Measurements from ENCODE around the gene GLT6D1. TPM values are rescaled to one million over a fixed set of nuclear protein-coding genes. Genes with fewer than 3 reads are reported as not detected.

Gene GLT6D1
- total and polyA plus RNA-seq, 5 donors from 2014 or later = not detected

GRCh38 chr9:135613946-135614805 is 25.2 kb downstream of the GLT6D1 start:
- Mint-ChIP-seq H3K4me1 (no peaks in the 10 kb centered on the region), H3K9me3 (peaks cover 0 to 3% (median 0%) of the 10 kb centered on the region in 7 donors), H3K36me3 (no peaks in the 10 kb centered on the region), H3K27ac (no peak overlapping the region), H3K4me3 (no peak overlapping the region), H3K27me3 (no peaks in the 10 kb centered on the region)
- no peaks in the 10 kb centered on the region for H3K27me3 ChIP-seq (ENCODE audit: control insufficient read depth, insufficient read depth, low read length)
- DNase-seq (no peak), ATAC-seq (ENCODE audit: low read depth in 2 of 2) (no peak)
- no peak overlapping the region for H3K4me3 ChIP-seq (ENCODE audit: low read depth, low read length)
- H3K9me3 ChIP-seq (ENCODE audit: control insufficient read depth in 2 of 2, low read length in 2 of 2) = no peaks in the 10 kb centered on the region
- H3K27ac ChIP-seq (ENCODE audit: insufficient read depth, low read length, poor library complexity, severe bottlenecking) = no peak overlapping the region
- no peaks in the 10 kb centered on the region for H3K36me3 ChIP-seq (ENCODE audit: control insufficient read depth, insufficient read depth, low read length)
- no peaks in the 10 kb centered on the region for H3K4me1 ChIP-seq (ENCODE audit: control insufficient read depth, insufficient read depth, low read length, poor library complexity, severe bottlenecking)

- Histone ChIP-seq H3K9me3 (ENCODE audit: control insufficient read depth in 2 of 2, low read length in 2 of 2) (no peaks in the 10 kb centered on the region), H3K36me3 (ENCODE audit: control insufficient read depth, insufficient read depth, low read length) (no peaks in the 10 kb centered on the region), H3K27ac (ENCODE audit: insufficient read depth, low read length, poor library complexity, severe bottlenecking) (no peak overlapping the region), H3K4me3 (ENCODE audit: low read depth, low read length) (no peak overlapping the region), H3K27me3 (ENCODE audit: control insufficient read depth, insufficient read depth, low read length) (no peaks in the 10 kb centered on the region), H3K4me1 (ENCODE audit: control insufficient read depth, insufficient read depth, low read length, poor library complexity, severe bottlenecking) (no peaks in the 10 kb centered on the region)
- H3K4me1 Mint-ChIP-seq = no peaks in the 10 kb centered on the region
- no peaks in the 10 kb centered on the region for H3K27me3 Mint-ChIP-seq
- no peaks in the 10 kb centered on the region for H3K36me3 Mint-ChIP-seq
- no peak overlapping the region for H3K27ac Mint-ChIP-seq
- ATAC-seq (ENCODE audit: low read depth in 2 of 2) (no peak), DNase-seq (no peak)
- peaks cover 0 to 3% (median 0%) of the 10 kb centered on the region in 7 donors for H3K9me3 Mint-ChIP-seq
- no peak overlapping the region for H3K4me3 Mint-ChIP-seq
Measured at GRCh38 chr9:135612981-135613910, 26.1 kb downstream of the GLT6D1 start.

DNA sequence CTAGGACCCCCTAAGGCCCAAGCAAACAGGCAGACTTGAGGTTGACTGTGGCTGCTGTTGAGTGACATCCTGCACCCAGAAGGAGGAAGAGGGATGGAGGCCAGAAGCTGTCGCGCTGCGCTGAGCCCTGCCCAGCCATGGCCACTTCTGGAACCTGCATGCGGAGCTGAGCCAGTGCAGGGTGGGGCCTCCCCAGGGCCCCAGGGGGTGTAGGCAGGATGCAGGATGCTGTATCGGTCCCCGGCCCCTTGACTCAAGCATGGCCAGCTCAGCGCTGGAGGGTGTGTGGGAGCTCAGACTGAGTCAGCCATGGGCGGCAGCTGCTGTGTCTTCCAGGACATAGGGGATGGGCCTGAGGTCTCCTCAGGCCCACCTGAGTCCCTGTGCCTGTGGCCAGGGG is 26.9 kb downstream of the GLT6D1 start:
- no peak for DNase-seq
- no peaks in the 10 kb centered on the region for H3K27me3 Mint-ChIP-seq
- H3K27ac ChIP-seq (ENCODE audit: insufficient read depth, low read length, poor library complexity, severe bottlenecking) = no peak overlapping the region
- H3K9me3 ChIP-seq (ENCODE audit: control insufficient read depth in 2 of 2, low read length in 2 of 2) = no peaks in the 10 kb centered on the region
- peaks cover 0 to 3% (median 0%) of the 10 kb centered on the region in 7 donors for H3K9me3 Mint-ChIP-seq
- H3K27me3 ChIP-seq (ENCODE audit: control insufficient read depth, insufficient read depth, low read length) = no peaks in the 10 kb centered on the region
- H3K4me3 ChIP-seq (ENCODE audit: low read depth, low read length) = no peak overlapping the region
- no peaks in the 10 kb centered on the region for H3K4me1 Mint-ChIP-seq
- H3K27ac Mint-ChIP-seq = no peak overlapping the region
- ATAC-seq (ENCODE audit: low read depth in 2 of 2) = no peak
- no peaks in the 10 kb centered on the region for H3K36me3 ChIP-seq (ENCODE audit: control insufficient read depth, insufficient read depth, low read length)
- H3K4me3 Mint-ChIP-seq = no peak overlapping the region
- no peaks in the 10 kb centered on the region for H3K36me3 Mint-ChIP-seq
- H3K4me1 ChIP-seq (ENCODE audit: control insufficient read depth, insufficient read depth, low read length, poor library complexity, severe bottlenecking) = no peaks in the 10 kb centered on the region

GRCh38 chr9:135611875-135612209 is 27.5 kb downstream of the GLT6D1 start:
- H3K27me3 Mint-ChIP-seq = no peaks in the 10 kb centered on the region
- H3K27ac ChIP-seq (ENCODE audit: insufficient read depth, low read length, poor library complexity, severe bottlenecking) = no peak overlapping the region
- DNase-seq (no peak), ATAC-seq (ENCODE audit: low read depth in 2 of 2) (no peak)
- H3K36me3 Mint-ChIP-seq = no peaks in the 10 kb centered on the region
- no peaks in the 10 kb centered on the region for H3K4me1 ChIP-seq (ENCODE audit: control insufficient read depth, insufficient read depth, low read length, poor library complexity, severe bottlenecking)
- H3K9me3 ChIP-seq (ENCODE audit: control insufficient read depth in 2 of 2, low read length in 2 of 2) = no peaks in the 10 kb centered on the region
- H3K9me3 Mint-ChIP-seq = peaks cover 0 to 3% (median 0%) of the 10 kb centered on the region in 7 donors
- H3K4me3 Mint-ChIP-seq = no peak overlapping the region
- H3K4me1 Mint-ChIP-seq = no peaks in the 10 kb centered on the region
- H3K27ac Mint-ChIP-seq = no peak overlapping the region
- H3K27me3 ChIP-seq (ENCODE audit: control insufficient read depth, insufficient read depth, low read length) = no peaks in the 10 kb centered on the region
- no peak overlapping the region for H3K4me3 ChIP-seq (ENCODE audit: low read depth, low read length)
- no peaks in the 10 kb centered on the region for H3K36me3 ChIP-seq (ENCODE audit: control insufficient read depth, insufficient read depth, low read length)

- no peaks in the 10 kb centered on the region for H3K27me3 ChIP-seq (ENCODE audit: control insufficient read depth, insufficient read depth, low read length)
- peaks cover 0 to 3% (median 0%) of the 10 kb centered on the region in 7 donors for H3K9me3 Mint-ChIP-seq
- H3K9me3 ChIP-seq (ENCODE audit: control insufficient read depth in 2 of 2, low read length in 2 of 2) = no peaks in the 10 kb centered on the region
- DNase-seq (no peak), ATAC-seq (ENCODE audit: low read depth in 2 of 2) (no peak)
- no peaks in the 10 kb centered on the region for H3K36me3 ChIP-seq (ENCODE audit: control insufficient read depth, insufficient read depth, low read length)
- H3K4me3 Mint-ChIP-seq = no peak overlapping the region
- H3K27me3 Mint-ChIP-seq = no peaks in the 10 kb centered on the region
- H3K4me3 ChIP-seq (ENCODE audit: low read depth, low read length) = no peak overlapping the region
- H3K27ac Mint-ChIP-seq = no peak overlapping the region
- H3K27ac ChIP-seq (ENCODE audit: insufficient read depth, low read length, poor library complexity, severe bottlenecking) = no peak overlapping the region
- H3K4me1 ChIP-seq (ENCODE audit: control insufficient read depth, insufficient read depth, low read length, poor library complexity, severe bottlenecking) = no peaks in the 10 kb centered on the region
- no peaks in the 10 kb centered on the region for H3K36me3 Mint-ChIP-seq
- no peaks in the 10 kb centered on the region for H3K4me1 Mint-ChIP-seq
Measured at GRCh38 chr9:135611142-135611874, 28.0 kb downstream of the GLT6D1 start.

DNA sequence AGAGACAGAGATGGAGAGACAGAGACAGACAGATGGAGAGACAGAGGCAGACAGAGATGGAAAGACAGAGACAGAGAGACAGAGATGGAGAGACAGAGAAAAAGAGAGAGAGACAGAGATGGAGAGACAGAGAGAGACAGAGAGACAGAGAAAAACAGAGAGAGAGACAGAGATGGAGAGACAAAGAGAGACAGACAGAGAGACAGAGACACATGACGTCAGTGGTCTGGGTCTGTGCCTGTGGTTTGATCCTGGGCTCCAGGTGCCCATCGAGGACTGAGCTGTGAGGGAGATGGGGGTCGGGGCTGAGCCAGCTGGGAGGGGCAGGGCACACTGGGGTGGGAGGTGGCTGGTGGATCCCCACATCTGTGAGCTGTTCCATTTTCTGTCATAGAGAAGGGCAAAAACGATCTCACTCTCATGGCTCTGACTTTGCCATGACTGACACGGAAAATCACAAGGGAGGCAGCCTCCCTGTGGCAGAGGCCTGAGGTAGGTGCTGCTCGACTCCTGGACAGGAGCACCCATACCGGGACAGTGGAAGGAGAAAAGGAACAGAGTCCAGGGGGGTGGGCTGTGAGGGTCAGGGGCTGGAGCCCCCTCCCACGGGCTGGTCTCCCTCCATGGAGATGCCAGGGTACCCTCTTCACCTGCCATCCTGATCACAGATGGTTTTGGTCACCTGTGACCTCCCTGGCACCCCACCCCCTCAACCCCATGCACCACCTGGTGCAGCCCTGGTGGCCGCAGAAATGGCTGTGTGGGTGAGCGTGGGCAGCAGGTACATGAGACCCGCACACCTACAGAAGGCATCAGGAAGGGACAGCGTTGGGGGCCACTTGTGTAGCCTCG is 28.8 kb downstream of the GLT6D1 start:
- DNase-seq = no peak
- Mint-ChIP-seq H3K9me3 (peaks cover 0 to 3% (median 0%) of the 10 kb centered on the region in 7 donors), H3K4me1 (no peaks in the 10 kb centered on the region), H3K27ac (peak overlapping the region in 1 of 3 donors; percentile 31), H3K4me3 (no peak overlapping the region), H3K27me3 (no peaks in the 10 kb centered on the region), H3K36me3 (no peaks in the 10 kb centered on the region)
- ATAC-seq (ENCODE audit: low read depth in 2 of 2) = no peak
- Histone ChIP-seq H3K9me3 (ENCODE audit: control insufficient read depth in 2 of 2, low read length in 2 of 2) (no peaks in the 10 kb centered on the region), H3K4me3 (ENCODE audit: low read depth, low read length) (no peak overlapping the region), H3K36me3 (ENCODE audit: control insufficient read depth, insufficient read depth, low read length) (no peaks in the 10 kb centered on the region), H3K4me1 (ENCODE audit: control insufficient read depth, insufficient read depth, low read length, poor library complexity, severe bottlenecking) (no peaks in the 10 kb centered on the region), H3K27ac (ENCODE audit: insufficient read depth, low read length, poor library complexity, severe bottlenecking) (no peak overlapping the region), H3K27me3 (ENCODE audit: control insufficient read depth, insufficient read depth, low read length) (no peaks in the 10 kb centered on the region)

Data from CD4-positive, CD25-positive, alpha-beta regulatory T cell (primary cell).